HL-60 (cell line): Measurements from ENCODE around the gene SMU1.

Experiments
- DNase-seq, 2 experiments: peaks; one replicate each; pipeline ENCODE4 v3.0.0-alpha.2; 2010 to 2020; ENCODE audit warnings: low read depth in 1 of 2, low spot score in 1 of 2
- H3K27ac ChIP-seq: fragments of 250-450 bp; sonication (Bioruptor Pico); replicated peaks from 2 replicates; pipeline ENCODE4 v1.5.1; 2020; ENCODE audit warnings: mild to moderate bottlenecking, moderate library complexity
- H3K27me3 ChIP-seq: fragments of 250-450 bp; sonication (Bioruptor Pico); 2 replicates; pipeline ENCODE4 v1.5.1; 2021; ENCODE audit warnings: mild to moderate bottlenecking, moderate library complexity; ENCODE audit not compliant: insufficient read depth, poor library complexity, severe bottlenecking
- H3K4me3 ChIP-seq: replicated peaks from 2 replicates; pipeline ENCODE4 v1.5.1; 2011; ENCODE audit warnings: mild to moderate bottlenecking, control low read depth, low read length; ENCODE audit not compliant: insufficient read depth
- GABPA ChIP-seq: IDR thresholded peaks from 2 replicates; pipeline ENCODE4 v1.6.1; 2012; ENCODE audit warnings: low read depth
- POLR2AphosphoS5 ChIP-seq: IDR thresholded peaks from 2 replicates; pipeline ENCODE4 v1.6.1; 2012; ENCODE audit warnings: low read depth
- SPI1 ChIP-seq: IDR thresholded peaks from 2 replicates; pipeline ENCODE4 v1.6.1; 2012; ENCODE audit warnings: low read depth, mild to moderate bottlenecking, borderline replicate concordance
- TF ChIP-seq, protein P1 (sequence below): IDR thresholded peaks from one replicate; pipeline ENCODE4 v1.5.1; 2011; ENCODE audit warnings: low read length, control low read depth, inconsistent platforms; ENCODE audit not compliant: insufficient read depth
- TF ChIP-seq, protein P2 (sequence below): IDR thresholded peaks from 2 replicates; pipeline ENCODE4 v1.6.1; 2012; ENCODE audit warnings: low read depth; ENCODE audit not compliant: insufficient replicate concordance

SMU1 gene

DNA sequence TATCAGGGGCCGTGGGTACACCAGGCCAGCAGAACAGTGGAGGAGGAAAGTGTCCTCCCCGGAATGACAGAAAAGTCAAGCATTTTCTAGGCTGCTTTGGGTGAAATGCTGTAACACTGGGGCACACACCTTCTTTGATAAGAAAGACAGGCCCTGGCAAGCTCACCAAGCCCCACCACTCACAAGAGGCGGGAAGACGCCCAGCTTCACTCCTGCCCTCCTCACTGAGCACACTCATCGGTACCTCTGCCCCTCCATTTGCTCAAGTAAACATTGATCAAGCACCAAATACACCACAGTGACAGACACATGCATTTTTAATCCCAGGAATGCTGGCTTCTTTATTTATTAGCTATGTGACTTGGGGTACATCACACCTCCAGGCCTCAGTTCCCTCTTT, 47.6 kb upstream of the SMU1 start:
- no peak for DNase-seq
- H3K27ac ChIP-seq: no peak overlapping the region
- no peaks in the 10 kb centered on the region for H3K27me3 ChIP-seq
- no peak overlapping the region for H3K4me3 ChIP-seq
- TF ChIP-seq GABPA (no peak), POLR2AphosphoS5 (no peak), SPI1 (no peak)
- TF ChIP-seq, protein P1, sequence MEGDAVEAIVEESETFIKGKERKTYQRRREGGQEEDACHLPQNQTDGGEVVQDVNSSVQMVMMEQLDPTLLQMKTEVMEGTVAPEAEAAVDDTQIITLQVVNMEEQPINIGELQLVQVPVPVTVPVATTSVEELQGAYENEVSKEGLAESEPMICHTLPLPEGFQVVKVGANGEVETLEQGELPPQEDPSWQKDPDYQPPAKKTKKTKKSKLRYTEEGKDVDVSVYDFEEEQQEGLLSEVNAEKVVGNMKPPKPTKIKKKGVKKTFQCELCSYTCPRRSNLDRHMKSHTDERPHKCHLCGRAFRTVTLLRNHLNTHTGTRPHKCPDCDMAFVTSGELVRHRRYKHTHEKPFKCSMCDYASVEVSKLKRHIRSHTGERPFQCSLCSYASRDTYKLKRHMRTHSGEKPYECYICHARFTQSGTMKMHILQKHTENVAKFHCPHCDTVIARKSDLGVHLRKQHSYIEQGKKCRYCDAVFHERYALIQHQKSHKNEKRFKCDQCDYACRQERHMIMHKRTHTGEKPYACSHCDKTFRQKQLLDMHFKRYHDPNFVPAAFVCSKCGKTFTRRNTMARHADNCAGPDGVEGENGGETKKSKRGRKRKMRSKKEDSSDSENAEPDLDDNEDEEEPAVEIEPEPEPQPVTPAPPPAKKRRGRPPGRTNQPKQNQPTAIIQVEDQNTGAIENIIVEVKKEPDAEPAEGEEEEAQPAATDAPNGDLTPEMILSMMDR: no peak
- TF ChIP-seq, protein P2, sequence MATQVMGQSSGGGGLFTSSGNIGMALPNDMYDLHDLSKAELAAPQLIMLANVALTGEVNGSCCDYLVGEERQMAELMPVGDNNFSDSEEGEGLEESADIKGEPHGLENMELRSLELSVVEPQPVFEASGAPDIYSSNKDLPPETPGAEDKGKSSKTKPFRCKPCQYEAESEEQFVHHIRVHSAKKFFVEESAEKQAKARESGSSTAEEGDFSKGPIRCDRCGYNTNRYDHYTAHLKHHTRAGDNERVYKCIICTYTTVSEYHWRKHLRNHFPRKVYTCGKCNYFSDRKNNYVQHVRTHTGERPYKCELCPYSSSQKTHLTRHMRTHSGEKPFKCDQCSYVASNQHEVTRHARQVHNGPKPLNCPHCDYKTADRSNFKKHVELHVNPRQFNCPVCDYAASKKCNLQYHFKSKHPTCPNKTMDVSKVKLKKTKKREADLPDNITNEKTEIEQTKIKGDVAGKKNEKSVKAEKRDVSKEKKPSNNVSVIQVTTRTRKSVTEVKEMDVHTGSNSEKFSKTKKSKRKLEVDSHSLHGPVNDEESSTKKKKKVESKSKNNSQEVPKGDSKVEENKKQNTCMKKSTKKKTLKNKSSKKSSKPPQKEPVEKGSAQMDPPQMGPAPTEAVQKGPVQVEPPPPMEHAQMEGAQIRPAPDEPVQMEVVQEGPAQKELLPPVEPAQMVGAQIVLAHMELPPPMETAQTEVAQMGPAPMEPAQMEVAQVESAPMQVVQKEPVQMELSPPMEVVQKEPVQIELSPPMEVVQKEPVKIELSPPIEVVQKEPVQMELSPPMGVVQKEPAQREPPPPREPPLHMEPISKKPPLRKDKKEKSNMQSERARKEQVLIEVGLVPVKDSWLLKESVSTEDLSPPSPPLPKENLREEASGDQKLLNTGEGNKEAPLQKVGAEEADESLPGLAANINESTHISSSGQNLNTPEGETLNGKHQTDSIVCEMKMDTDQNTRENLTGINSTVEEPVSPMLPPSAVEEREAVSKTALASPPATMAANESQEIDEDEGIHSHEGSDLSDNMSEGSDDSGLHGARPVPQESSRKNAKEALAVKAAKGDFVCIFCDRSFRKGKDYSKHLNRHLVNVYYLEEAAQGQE: no peak

DNA sequence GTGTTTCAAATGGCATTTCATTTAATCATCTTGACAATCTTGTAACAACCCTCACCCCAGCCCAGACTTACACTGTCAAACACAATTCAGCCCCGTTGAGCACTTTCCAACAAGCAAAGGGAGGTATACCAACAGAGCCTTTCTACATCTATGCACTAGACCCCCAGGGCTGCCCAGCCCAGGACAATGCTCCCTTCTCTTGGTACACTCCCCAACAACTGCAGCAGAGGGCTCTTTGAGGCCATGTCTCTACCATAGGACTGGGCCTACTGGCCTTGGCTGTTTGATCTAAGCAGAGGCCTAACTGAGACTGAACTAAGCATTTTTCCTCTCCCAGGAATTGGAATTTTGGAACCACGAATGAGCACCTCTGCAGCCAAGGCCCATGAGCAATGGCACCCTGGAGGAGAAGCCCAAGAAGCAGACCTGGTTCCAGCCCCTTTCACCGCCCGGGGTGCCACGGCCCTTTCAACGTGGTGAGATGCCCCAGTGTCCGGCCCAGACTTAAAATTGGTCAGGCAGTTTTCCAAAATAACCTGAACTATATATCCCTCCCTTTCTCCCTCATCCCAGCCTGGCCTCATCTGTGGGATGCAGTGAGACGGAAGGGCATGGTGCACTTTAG, 47.0 kb upstream of the SMU1 start:
- TF ChIP-seq, protein P1: no peak
- TF ChIP-seq, protein P2: no peak
- TF ChIP-seq POLR2AphosphoS5: no peak
- no peak for TF ChIP-seq SPI1
- TF ChIP-seq GABPA: no peak
- no peak for DNase-seq
- H3K27me3 ChIP-seq: no peaks in the 10 kb centered on the region
- H3K27ac ChIP-seq: no peak overlapping the region
- no peak overlapping the region for H3K4me3 ChIP-seq

DNA sequence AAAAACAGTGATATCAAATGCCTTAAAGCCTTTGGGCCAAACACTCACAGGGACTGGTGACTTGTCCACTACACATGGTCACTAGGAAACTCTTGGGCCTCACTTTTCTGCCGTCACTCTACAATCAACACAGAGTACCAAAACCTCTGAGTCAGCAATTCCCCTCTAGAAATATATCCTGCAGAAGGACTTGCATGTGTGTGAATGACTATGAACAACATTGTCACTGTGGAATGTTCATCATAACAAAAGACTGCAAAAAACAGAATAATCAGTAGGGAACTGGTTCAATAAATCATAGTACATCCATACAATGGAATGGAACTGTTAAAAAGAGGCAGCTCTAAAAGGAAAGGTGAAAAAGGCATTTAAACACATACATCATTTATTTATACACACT, 44.1 kb upstream of the SMU1 start:
- no peak overlapping the region for H3K4me3 ChIP-seq
- H3K27me3 ChIP-seq: no peaks in the 10 kb centered on the region
- TF ChIP-seq, protein P1: no peak
- TF ChIP-seq SPI1 (no peak), POLR2AphosphoS5 (no peak), GABPA (no peak)
- TF ChIP-seq, protein P2: no peak
- no peak for DNase-seq
- no peak overlapping the region for H3K27ac ChIP-seq
